ENCODE data around the gene DISC1.

Gene DISC1

GRCh38 chr1:231670755-231671154 lies 44.2 kb downstream of the DISC1 start:
- no peak for DNase-seq (ENCODE audit: low read depth)

GRCh38 chr1:231674575-231674974 lies 48.0 kb downstream of the DISC1 start:
- DNase-seq (ENCODE audit: low read depth), result no peak

GRCh38 chr1:231676487-231676886 lies 49.9 kb downstream of the DISC1 start:
- no peak for DNase-seq (ENCODE audit: low read depth)

GRCh38 chr1:231677442-231677841 lies 50.9 kb downstream of the DISC1 start:
- no peak for DNase-seq (ENCODE audit: low read depth)

- DNase-seq (ENCODE audit: low read depth), result no peak
Observed at GRCh38 chr1:231678011-231678432, 51.4 kb downstream of the DISC1 start.

GRCh38 chr1:231679109-231679508 lies 52.5 kb downstream of the DISC1 start:
- DNase-seq (ENCODE audit: low read depth), result no peak

GRCh38 chr1:231681006-231681405 lies 54.4 kb downstream of the DISC1 start:
- no peak for DNase-seq (ENCODE audit: low read depth)

GRCh38 chr1:231682779-231683178 lies 56.2 kb downstream of the DISC1 start:
- DNase-seq (ENCODE audit: low read depth), result no peak

- no peak for DNase-seq (ENCODE audit: low read depth)
Observed at GRCh38 chr1:231683439-231684165, 57.0 kb downstream of the DISC1 start.

GRCh38 chr1:231684356-231685244 lies 58.0 kb downstream of the DISC1 start:
- DNase-seq (ENCODE audit: low read depth), result no peak

GRCh38 chr1:231686384-231686783 lies 59.8 kb downstream of the DISC1 start:
- DNase-seq (ENCODE audit: low read depth), result no peak

GRCh38 chr1:231688989-231689388 lies 62.4 kb downstream of the DISC1 start:
- no peak for DNase-seq (ENCODE audit: low read depth)

- no peak for DNase-seq (ENCODE audit: low read depth)
Observed at GRCh38 chr1:231690059-231690458, 63.5 kb downstream of the DISC1 start.

GRCh38 chr1:231691618-231692259 lies 65.1 kb downstream of the DISC1 start:
- DNase-seq (ENCODE audit: low read depth), result no peak

- DNase-seq (ENCODE audit: low read depth), result no peak
Observed at GRCh38 chr1:231693361-231694074, 66.9 kb downstream of the DISC1 start.

GRCh38 chr1:231694075-231694431 lies 67.5 kb downstream of the DISC1 start:
- DNase-seq (ENCODE audit: low read depth), result no peak

- no peak for DNase-seq (ENCODE audit: low read depth)
Observed at GRCh38 chr1:231694465-231695077, 68.0 kb downstream of the DISC1 start.

- no peak for DNase-seq (ENCODE audit: low read depth)
Observed at GRCh38 chr1:231695439-231696255, 69.1 kb downstream of the DISC1 start.

- DNase-seq (ENCODE audit: low read depth), result no peak
Observed at GRCh38 chr1:231699784-231700183, 73.2 kb downstream of the DISC1 start.

GRCh38 chr1:231701306-231701705 lies 74.7 kb downstream of the DISC1 start:
- DNase-seq (ENCODE audit: low read depth), result no peak

- no peak for DNase-seq (ENCODE audit: low read depth)
Observed at GRCh38 chr1:231702331-231702730, 75.7 kb downstream of the DISC1 start.
